ENCODE data around the gene PCSK5.
"Not testable (repeated sequence)": the region's sequence is repeated elsewhere in the genome, so short reads cannot be mapped to it uniquely, and the experiment has no call there.

Gene PCSK5

DNA sequence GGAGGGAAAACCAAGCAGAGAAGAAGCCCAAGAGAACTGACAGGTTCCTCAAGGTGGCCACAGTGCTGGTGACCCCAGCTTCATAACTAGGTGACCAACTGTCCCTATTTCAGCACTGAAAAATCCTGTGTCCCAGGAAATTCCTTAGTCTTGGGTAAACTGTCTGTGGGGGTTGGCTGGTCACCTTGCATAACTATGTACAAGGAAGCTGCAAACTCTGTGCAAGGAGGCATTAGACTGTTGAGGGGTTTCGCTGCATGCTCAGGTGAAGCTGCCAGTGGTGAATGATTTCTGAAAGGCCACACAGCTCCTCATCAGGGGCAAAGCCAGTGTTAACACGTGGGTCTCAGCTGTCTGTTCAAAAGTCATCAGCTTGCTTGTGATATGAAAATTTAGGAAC lies 36.9 kb downstream of the PCSK5 start:
- DNase-seq: no peak

DNA sequence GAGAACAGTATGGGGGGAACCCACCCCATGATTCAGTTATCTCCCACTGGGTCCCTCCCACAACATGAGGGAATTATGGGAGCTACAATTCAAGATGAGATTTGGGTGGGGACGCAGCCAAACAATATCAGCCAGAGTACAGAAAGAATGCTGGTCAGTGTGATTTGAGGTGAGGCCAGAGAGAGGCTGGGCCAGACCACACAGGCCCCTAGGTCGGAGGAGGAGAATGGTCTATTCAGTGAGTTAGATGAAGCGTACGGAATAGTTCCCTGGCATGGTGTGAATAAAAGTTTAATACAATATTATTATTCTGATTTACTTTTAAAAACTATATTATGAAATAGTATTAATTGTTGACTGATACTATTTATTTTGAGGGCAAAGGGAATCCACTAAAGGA lies 39.7 kb downstream of the PCSK5 start:
- DNase-seq: no peak

- no peak for DNase-seq
Observed at GRCh38 chr9:75930730-75931321, 40.4 kb downstream of the PCSK5 start.

GRCh38 chr9:75933982-75934381 lies 43.5 kb downstream of the PCSK5 start:
- DNase-seq: no peak

DNA sequence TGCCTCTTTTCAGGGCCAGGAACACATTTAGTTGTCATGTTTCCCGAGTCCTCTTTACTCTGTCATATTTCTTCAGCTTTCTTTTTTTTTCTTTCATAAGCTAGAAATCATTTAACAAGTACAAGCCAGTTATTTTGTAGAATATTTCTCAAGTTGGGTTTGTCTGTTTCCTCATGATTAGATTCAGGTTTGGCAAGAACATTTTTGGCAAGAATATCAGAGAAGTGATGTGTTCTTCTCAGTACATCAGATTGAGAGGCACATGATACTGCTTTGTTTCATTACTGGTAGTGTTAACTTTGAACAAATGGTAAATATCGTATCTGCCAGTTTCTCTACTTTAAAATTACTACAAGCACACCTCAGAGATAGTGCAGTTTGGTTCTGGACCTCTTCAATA lies 45.1 kb downstream of the PCSK5 start:
- DNase-seq: no peak

DNA sequence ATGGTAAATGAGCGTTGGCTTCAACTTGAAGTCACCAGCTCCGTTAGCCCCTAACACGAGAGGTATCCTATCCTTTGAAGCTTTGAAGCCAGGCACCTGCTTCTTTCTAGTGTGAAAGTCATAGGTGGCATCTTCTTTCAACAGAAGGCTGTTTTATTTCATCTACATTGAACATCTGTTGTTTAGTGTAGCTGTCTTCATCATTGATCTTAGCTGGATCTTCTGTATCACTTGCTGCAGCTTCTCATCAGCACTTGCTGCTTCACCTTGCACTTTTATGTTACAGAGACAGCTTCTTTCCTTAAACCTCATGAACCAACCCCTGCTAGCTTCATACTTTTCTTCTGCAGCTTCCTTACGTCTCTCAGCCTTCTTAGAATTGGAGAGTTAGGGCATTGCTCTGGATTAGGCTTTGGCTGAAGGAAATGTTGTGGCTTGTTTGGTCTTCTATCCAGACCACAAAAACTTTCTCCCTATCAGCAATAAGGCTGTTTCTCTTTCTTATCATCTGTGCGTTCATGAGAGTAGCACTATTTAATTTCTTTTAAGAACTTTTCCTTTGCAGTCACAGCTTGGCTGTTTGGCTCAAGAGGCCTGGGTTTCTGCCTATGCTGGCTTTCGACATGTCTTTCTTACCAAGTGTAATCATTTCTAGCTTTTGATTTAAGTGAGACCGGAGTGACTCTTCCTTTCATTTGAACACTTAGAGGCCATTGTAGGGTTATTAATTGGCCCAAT lies 47.2 kb downstream of the PCSK5 start:
- no peak for DNase-seq

DNA sequence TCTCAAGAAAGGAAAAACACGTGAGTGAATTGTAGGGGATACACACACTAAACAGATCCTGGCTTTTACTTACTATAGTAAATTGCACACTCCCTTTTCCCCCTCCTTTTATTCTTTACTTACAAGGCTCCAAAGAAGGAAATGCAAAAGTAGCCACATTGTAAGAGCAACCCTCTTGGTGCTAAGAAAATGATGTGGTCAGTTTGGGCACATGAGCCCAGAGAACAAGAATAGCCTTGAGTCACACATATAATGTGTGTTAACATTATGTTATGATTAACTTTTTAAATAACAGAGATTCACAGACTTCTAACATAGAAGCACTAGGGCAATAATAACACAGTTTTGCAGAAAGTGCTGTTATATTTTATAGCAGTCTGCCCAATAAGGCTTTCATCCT lies 48.5 kb downstream of the PCSK5 start:
- no peak for DNase-seq

DNA sequence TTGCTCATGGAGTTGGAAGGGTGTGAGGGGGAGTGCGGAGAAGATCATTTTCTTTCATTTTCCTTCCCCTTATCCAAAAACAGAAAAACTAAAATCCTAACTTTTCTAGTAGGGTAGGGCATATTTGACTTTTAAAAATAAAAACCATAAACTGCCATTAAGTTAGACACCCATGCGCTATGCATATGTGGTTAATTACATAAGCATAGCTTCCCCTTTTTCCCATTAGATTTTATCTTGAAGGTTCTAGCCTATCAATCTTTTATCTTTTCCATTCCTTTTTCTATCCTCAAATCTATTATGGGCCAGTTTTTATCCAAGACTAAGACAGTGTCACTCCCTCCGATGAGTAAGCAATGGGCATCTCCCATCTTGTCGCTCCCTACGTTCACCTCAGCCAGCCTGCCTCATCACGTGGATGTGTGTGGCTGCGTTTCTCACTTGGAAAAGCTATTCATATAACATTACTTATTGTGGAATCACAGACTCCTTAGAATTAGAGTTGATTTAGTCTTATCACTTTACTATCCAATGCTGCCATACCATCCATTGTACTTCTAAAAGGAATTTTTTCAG lies 49.2 kb downstream of the PCSK5 start:
- DNase-seq: no peak

DNA sequence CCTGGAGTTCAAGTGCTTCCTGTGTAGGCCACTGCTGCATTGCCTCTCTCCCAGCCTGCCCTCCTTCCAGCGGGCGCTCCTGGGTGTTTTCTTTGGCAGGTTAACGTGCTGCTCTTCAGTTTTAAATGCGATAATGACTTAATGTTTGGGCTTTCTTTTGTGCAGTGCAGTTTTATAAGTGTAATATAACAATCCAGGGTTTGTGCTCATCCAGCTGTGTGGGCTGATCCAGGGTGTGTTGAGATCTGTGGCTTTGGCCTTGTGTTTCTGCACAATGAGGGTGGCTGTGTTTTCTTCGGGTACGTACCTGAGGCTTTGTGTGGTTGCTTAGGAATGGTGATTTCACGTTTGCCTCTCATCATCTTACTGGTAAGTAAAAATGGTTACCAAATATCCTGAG lies 50.6 kb downstream of the PCSK5 start:
- no peak for DNase-seq

GRCh38 chr9:75941577-75942311 lies 51.3 kb downstream of the PCSK5 start:
- no peak for DNase-seq

GRCh38 chr9:75946766-75947165 lies 56.3 kb downstream of the PCSK5 start:
- DNase-seq: no peak

GRCh38 chr9:75947233-75947632 lies 56.8 kb downstream of the PCSK5 start:
- DNase-seq: no peak

GRCh38 chr9:75950998-75951397 lies 60.5 kb downstream of the PCSK5 start:
- no peak for DNase-seq

- no peak for DNase-seq
Observed at GRCh38 chr9:75953218-75953617, 62.7 kb downstream of the PCSK5 start.

DNA sequence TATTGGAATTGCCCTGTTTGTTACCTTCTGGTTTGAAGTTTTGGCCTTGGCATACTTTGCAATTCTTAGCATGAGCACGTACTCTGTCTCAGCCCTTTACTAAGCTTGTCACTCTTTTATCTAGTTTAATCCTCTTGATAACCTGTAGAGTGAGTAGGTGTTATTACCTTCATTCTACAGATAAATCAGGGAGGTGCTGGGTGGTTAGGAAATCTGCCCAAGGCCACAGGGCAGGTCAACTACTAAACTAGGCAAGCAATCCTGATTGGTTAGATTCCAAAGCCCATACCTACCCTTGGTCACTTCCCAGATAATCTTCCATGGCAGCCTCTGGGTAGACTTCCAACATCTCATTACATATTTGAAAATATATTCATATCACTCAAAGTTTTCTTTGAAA lies 65.7 kb downstream of the PCSK5 start:
- no peak for DNase-seq

GRCh38 chr9:75957116-75957515 lies 66.6 kb downstream of the PCSK5 start:
- no peak for DNase-seq

- no peak for DNase-seq
Observed at GRCh38 chr9:75958226-75958625, 67.8 kb downstream of the PCSK5 start.

DNA sequence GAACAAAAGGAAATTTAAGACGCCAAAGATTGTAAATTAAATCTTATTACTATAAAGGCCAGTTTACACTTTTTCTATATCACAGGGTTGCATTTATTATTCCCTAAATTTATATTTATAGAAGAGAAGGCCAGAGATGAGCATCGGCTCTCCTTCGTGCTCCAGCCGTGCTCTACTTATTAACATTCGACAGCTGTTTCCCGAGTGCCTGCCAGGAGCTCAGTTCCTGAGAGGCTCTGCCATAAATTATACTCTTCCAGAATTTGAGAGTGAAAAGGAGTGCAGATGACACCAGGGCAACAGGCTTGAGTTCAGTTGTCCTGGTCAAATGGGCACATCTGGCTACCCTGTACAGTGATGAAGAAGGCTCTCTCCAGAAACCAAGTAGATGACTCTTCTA lies 70.1 kb downstream of the PCSK5 start:
- no peak for DNase-seq

DNA sequence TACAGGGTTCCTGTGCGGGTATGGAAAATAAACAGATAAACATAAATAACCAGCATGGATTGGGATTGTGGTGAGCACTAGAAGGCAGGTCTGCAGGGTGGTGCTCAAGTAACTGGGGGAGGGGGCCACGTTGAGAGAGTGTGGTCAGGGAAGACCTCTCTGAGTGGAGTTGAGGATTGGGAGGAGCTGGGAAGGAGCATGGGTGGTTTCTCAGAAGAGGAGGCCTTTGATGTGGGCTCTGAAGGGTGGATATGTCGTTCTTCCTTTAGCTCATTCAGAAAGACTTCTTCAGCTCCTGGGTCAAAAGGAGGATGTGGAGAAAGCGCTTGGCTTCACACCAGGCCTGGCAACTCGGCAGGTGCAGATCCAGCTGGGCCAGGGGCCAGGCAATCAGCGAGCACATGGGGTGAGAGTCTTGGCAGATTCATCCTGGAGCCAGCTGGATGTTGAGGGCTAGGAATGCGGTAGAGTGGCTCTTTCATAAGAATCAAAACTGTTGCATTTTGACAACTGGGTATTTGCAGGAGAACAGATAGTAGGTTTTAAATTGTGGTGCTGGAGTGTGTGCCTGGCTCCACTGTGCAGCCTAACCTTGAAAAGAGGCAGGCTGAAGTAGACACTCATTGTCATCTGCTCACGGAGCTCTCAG lies 71.7 kb downstream of the PCSK5 start:
- no peak for DNase-seq

DNA sequence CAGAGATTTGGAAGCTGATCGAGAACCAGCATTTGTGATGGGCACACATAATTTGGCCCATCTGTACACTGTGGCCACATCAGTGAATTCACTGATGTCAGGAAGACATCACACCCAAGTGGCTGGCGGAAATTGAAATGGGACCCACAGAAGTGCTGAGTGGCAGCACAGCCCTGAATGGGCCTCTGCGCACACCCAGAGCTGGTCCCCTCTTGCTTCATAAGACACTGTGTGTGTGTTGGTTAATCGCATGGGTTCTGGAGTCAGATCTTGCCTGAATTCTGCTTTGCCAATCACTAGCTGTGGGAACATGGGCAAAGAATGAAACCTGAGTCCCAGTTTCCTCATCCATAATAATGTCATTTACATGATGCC lies 72.2 kb downstream of the PCSK5 start:
- no peak for DNase-seq

DNA sequence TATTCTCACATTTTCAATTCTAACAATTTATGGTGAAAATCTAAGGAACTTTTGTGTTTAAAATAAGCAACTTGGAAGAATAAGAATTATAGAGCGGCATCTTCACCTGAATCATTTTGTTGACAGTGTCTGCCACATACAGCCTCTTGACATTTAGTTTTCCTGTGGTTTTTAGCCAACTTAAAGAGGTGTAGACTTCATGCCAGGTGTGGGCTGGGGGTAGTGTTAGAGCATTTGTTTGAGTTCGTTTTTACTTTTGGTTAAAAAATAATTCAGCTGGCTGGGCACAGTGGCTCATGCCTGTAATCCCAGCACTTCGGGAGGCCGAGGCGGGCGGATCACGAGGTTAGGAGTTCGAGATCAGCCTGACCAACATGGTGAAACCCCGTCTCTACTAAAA lies 72.8 kb downstream of the PCSK5 start:
- DNase-seq: not testable (repeated sequence)

DNA sequence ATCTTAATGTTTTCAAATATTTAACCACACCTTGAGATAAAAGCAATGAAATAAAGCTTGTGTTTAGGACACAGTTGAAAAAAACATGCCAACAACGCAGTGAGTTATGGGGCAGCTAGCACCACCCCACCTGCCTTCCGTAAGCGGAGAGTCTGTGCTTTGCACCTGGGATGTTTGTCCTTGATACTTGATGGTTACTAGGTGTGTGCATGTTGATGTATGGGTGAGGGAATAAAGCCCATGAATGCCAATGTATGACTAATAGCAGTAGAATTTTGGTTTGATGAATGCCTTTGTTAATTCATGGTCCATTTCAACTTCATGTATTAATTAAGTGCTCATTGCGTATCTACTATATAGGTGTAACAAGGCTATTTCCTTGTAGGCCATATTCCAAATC lies 74.0 kb downstream of the PCSK5 start:
- no peak for DNase-seq

- DNase-seq: no peak
Observed at GRCh38 chr9:75965231-75965630, 74.8 kb downstream of the PCSK5 start.

DNA sequence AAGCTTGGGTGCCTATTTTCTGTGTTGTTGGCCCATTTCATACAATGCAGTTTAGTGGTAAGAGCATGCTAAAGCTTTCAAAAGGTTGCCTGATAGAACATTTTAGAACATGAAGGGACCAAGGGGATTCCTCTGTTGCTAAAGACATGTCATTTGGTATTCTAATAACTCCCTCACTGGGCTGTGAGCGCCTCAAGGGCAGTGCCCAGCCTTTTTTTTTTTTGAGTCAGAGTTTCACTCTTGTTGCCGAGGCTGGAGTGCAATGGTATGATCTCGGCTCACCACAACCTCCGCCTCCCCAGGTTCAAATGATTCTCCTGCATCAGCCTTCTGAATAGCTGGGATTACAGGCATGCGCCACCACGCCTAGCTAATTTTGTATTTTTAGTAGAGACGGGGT lies 77.1 kb downstream of the PCSK5 start:
- no peak for DNase-seq
